ENCODE measurements around the gene CLCN5. TPM values are rescaled to one million over a fixed set of nuclear protein-coding genes. Genes with fewer than 3 reads are reported as not detected.

The CLCN5 gene
- total and polyA plus RNA-seq, 11 donors: 0.65 to 6.0 (median 2.5) TPM

DNA sequence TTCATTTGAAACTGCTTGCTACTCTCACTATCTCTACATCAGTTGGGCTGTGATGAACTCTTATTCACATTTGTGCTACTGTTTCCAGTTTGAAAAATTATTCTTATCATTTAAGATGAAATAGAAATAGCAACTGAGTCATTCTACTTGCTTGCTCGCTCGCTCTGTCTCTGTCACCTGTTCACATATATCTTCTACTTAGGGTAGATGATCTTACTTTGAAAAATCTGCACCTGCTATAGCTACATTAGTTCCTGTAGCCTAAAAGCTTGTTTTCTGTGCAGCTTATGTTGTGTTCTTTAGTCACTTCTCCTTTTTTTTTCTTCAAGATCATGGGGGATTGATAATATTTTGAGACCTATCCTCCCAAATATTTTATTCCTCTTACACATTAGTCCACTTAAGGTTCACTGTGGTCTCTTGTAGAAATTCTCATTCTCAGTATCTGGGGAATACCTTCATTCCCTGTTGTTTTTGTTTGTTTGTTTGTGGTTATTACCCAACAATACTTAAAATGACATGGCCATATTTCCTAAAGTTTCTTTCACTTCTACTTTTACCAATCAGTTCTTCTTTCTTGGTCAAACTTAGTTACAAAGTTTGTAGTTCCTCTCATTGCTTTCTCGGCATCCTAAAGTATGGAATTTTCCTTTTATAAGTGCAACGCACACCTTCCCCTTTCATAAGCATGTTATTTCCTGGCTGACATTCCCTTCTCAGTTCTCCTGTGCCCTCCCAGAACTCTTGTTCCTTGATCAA is 36.5 kb downstream of the CLCN5 start:
- WGBS, 4 donors: 69 to 93% (median 81%) methylated on average over 4 of the region's 4 CpGs
- Histone ChIP-seq H3K4me3 (no peak overlapping the region), H3K4me1 (no peaks in the 10 kb centered on the region), H3K27ac (no peak overlapping the region), H3K27me3 (peaks cover 0 to 11% (median 0%) of the 10 kb centered on the region in 9 donors), H3K36me3 (no peaks in the 10 kb centered on the region), H3K9me3 (no peaks in the 10 kb centered on the region)
- DNase-seq (no peak), ATAC-seq (no peak)
- intact Hi-C loops (cut with DNase I): no loop called here
- TF ChIP-seq POLR2A (IDR thresholded peaks at IDR 0.05): no peak
- TF ChIP-seq, protein P1, sequence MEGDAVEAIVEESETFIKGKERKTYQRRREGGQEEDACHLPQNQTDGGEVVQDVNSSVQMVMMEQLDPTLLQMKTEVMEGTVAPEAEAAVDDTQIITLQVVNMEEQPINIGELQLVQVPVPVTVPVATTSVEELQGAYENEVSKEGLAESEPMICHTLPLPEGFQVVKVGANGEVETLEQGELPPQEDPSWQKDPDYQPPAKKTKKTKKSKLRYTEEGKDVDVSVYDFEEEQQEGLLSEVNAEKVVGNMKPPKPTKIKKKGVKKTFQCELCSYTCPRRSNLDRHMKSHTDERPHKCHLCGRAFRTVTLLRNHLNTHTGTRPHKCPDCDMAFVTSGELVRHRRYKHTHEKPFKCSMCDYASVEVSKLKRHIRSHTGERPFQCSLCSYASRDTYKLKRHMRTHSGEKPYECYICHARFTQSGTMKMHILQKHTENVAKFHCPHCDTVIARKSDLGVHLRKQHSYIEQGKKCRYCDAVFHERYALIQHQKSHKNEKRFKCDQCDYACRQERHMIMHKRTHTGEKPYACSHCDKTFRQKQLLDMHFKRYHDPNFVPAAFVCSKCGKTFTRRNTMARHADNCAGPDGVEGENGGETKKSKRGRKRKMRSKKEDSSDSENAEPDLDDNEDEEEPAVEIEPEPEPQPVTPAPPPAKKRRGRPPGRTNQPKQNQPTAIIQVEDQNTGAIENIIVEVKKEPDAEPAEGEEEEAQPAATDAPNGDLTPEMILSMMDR (IDR thresholded peaks at IDR 0.05): no peak

DNA sequence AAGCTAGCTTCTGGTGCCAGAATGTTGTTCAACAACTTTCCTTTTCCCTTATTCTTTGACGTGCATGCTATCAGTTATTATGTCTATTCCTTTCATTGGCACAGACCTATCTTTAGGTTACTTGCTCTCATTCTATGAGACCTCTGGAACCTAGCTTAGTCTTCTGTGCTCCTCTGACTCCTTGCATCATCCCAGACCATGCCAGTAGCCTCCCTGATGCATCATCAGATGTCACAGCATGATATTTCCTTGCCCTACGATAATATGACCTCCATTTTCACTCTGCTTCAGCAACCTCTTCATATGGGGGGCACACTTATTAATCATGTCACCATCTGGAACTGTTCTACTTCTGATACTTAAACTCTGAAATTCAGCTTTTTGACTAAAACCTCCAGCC is 37.2 kb downstream of the CLCN5 start:
- no peak for DNase-seq
- intact Hi-C loops (cut with DNase I): no loop called here
- H3K27me3 ChIP-seq: peaks cover 0 to 11% (median 0%) of the 10 kb centered on the region in 9 donors
- ATAC-seq: no peak
- no peak for TF ChIP-seq POLR2A (IDR thresholded peaks at IDR 0.05)
- TF ChIP-seq, protein P1 (IDR thresholded peaks at IDR 0.05): no peak
- no peak overlapping the region for H3K4me3 ChIP-seq
- no peaks in the 10 kb centered on the region for H3K36me3 ChIP-seq
- no peaks in the 10 kb centered on the region for H3K9me3 ChIP-seq
- WGBS, 4 donors: 57 to 86% (median 72%) methylated on average over 2 of the region's 2 CpGs
- H3K4me1 ChIP-seq: no peaks in the 10 kb centered on the region
- no peak overlapping the region for H3K27ac ChIP-seq

DNA sequence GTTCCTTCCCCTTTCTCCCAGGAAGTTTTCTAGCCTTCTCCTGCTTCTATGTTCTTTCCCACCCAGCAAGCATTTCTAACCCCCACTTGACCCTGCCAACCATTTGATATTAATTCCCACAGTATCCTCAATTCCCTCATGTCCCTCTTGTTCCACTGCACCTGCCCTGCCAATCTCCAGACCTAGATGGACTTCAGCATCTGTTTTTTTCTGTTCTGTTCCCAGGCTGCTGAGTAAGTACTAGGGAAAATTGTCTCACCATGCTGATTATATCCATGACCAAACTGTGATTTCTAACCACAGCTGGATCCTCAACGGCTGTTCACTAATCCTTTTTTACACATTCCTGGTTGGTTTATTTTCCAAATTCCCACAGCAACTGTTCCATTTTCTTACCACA is 37.7 kb downstream of the CLCN5 start:
- intact Hi-C loops (cut with DNase I): no loop called here
- Histone ChIP-seq H3K27ac (no peak overlapping the region), H3K4me3 (no peak overlapping the region), H3K4me1 (no peaks in the 10 kb centered on the region), H3K27me3 (peaks cover 0 to 11% (median 0%) of the 10 kb centered on the region in 9 donors), H3K9me3 (no peaks in the 10 kb centered on the region), H3K36me3 (no peaks in the 10 kb centered on the region)
- ATAC-seq: no peak
- DNase-seq: no peak
- WGBS, 4 donors: 62 to 78% (median 71%) methylated on average over 1 of the region's 1 CpG
- TF ChIP-seq, protein P1 (IDR thresholded peaks at IDR 0.05): no peak
- no peak for TF ChIP-seq POLR2A (IDR thresholded peaks at IDR 0.05)

DNA sequence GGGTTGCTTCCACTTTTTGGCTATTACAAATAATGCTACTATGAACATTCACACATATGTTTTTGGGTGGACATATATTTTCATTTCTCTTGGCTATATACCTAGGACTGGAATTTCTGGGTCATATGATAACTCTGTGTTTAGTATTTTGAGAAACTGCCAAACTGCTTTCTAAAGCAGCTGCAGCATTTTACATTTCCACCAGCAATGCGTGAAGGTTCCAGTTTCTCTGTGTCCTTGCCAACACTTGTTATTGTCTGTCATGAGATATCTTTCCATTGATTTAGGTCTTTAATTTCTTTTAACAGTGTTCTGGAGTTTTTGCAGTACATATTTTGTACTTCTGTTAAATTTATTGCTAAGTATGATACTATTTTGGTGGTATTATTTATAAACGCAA is 48.3 kb downstream of the CLCN5 start:
- WGBS, 4 donors: 88 to 95% (median 90%) methylated on average over 2 of the region's 2 CpGs
- no peak overlapping the region for H3K4me3 ChIP-seq
- TF ChIP-seq POLR2A (IDR thresholded peaks at IDR 0.05): no peak
- TF ChIP-seq, protein P1 (IDR thresholded peaks at IDR 0.05): no peak
- H3K27me3 ChIP-seq: peaks cover 0 to 3% (median 0%) of the 10 kb centered on the region in 9 donors
- H3K4me1 ChIP-seq: no peaks in the 10 kb centered on the region
- DNase-seq (no peak), ATAC-seq (no peak)
- peaks cover 0 to 5% (median 0%) of the 10 kb centered on the region in 12 donors for H3K9me3 ChIP-seq
- H3K27ac ChIP-seq: no peak overlapping the region
- intact Hi-C loops (cut with DNase I): no loop called here
- no peaks in the 10 kb centered on the region for H3K36me3 ChIP-seq

Data from heart left ventricle (tissue), 16 donors.